HepG2 (cell line): ENCODE data around the gene PRR4. TPM values are rescaled to one million over a fixed set of nuclear protein-coding genes. Genes with fewer than 3 reads are reported as not detected.
A peak's percentile ranks its signal among the peaks of the same experiment; 100 is the strongest.

ENCODE experiments used
- ASH2L ChIP-seq: fragments of 300-600, 200-600 bp; sonication (generic); IDR thresholded peaks from 2 replicates; pipeline ENCODE4 v1.7.0; 2017; ENCODE audit warnings: low read depth, mild to moderate bottlenecking, moderate library complexity, mixed read lengths, low read length; ENCODE audit not compliant: insufficient read length
- EHMT2 ChIP-seq: fragments of 200-600 bp; sonication (generic); IDR thresholded peaks from 2 replicates; pipeline ENCODE4 v1.7.0; 2017; ENCODE audit warnings: antibody characterized with exemption, low read depth, low read length, borderline replicate concordance
- ELF3 ChIP-seq: IDR thresholded peaks from 2 replicates; pipeline ENCODE4 v1.6.1; 2016; ENCODE audit warnings: missing genetic modification reagents, missing compliant biosample characterization
- HDAC6 ChIP-seq: fragments of 200-600 bp; sonication (generic); IDR thresholded peaks from 2 replicates; pipeline ENCODE4 v1.7.0; 2017; ENCODE audit warnings: mild to moderate bottlenecking, antibody characterized with exemption, low read length, low read depth
- HNRNPL ChIP-seq: fragments of 200-400 bp; formaldehyde crosslinking; IDR thresholded peaks from 2 replicates; pipeline ENCODE4 v1.6.1; 2017; ENCODE audit warnings: mild to moderate bottlenecking, low read depth, low read length
- KAT7 ChIP-seq: IDR thresholded peaks from 2 replicates; pipeline ENCODE4 v1.6.1; 2018; ENCODE audit warnings: borderline replicate concordance, missing compliant biosample characterization
- KMT2B ChIP-seq: IDR thresholded peaks from 2 replicates; pipeline ENCODE4 v1.6.1; 2016; ENCODE audit warnings: missing genetic modification reagents, missing compliant biosample characterization
- NFRKB ChIP-seq: fragments of 450-650 bp; IDR thresholded peaks from 2 replicates; pipeline ENCODE4 v1.6.1; 2017
- NR2F1 ChIP-seq, 2 experiments: fragments of 450-650 bp in 1 of 2; formaldehyde crosslinking in 1 of 2; IDR thresholded peaks; 2 replicates each; pipeline versions ENCODE4 v1.5.0 to v1.6.1; 2016 to 2020; ENCODE audit warnings: mild to moderate bottlenecking in 1 of 2, missing compliant biosample characterization in 1 of 2, missing genetic modification reagents in 1 of 2, moderate library complexity in 1 of 2
- PLRG1 ChIP-seq: fragments of 450-650 bp; conservative IDR thresholded peaks from 2 replicates; pipeline ENCODE4 v1.6.1; 2016
- TEAD3 ChIP-seq: optimal IDR thresholded peaks from 2 replicates; pipeline ENCODE3; 2016; ENCODE audit warnings: borderline replicate concordance
- ZBTB38 ChIP-seq: sonication (generic); formaldehyde crosslinking; IDR thresholded peaks from 2 replicates; pipeline ENCODE4 v1.5.1; 2020; ENCODE audit warnings: mild to moderate bottlenecking, missing genetic modification reagents
- ZNF350 ChIP-seq: sonication (generic); formaldehyde crosslinking; IDR thresholded peaks from 2 replicates; pipeline ENCODE4 v1.4.0; 2020; ENCODE audit warnings: mild to moderate bottlenecking, low read depth, missing genetic modification reagents, borderline replicate concordance
- ZNF720 ChIP-seq: sonication (generic); formaldehyde crosslinking; IDR thresholded peaks from 2 replicates; pipeline ENCODE4 v1.4.0; 2020; ENCODE audit warnings: missing genetic modification reagents
- ZNF792 ChIP-seq: IDR thresholded peaks from 2 replicates; pipeline ENCODE4 v1.6.1; 2016
- polyA plus RNA-seq, 8 experiments: library from polyadenylated mRNA; depleted of rRNA in 3 of 8; stranded (reverse) in 7 of 8; unstranded in 1 of 8; fragments of >200 nt; fragmentation: Illumina TruSeq in 4 of 8; extraction: Trizol in 4 of 8; gene quantifications; 2 replicates each; pipeline versions ENCODE4 v1.2.1 to v1.2.3, GENCODE V29; 2011 to 2016; ENCODE audit warnings: low read depth in 4 of 8, missing spikeins in 1 of 8, mixed read lengths in 1 of 8; ENCODE audit not compliant: insufficient read depth in 1 of 8
- total RNA-seq, 5 experiments: library from RNA; depleted of rRNA; stranded (reverse); fragments of >200 nt; fragmentation: Illumina TruSeq; extraction: Trizol; gene quantifications; 2 replicates each; pipeline ENCODE4 v1.2.3, GENCODE V29; 2016; ENCODE audit warnings: low read depth in 1 of 5
- TF ChIP-seq, protein P1 (sequence below): sonication (generic); formaldehyde crosslinking; IDR thresholded peaks from 2 replicates; pipeline ENCODE4 v1.4.0; 2020; ENCODE audit warnings: missing genetic modification reagents
- TF ChIP-seq, protein P2 (sequence below): sonication (generic); formaldehyde crosslinking; IDR thresholded peaks from 2 replicates; pipeline ENCODE4 v1.4.0; 2020; ENCODE audit warnings: mild to moderate bottlenecking, missing genetic modification reagents
- TF ChIP-seq, protein P3 (sequence below): sonication (generic); formaldehyde crosslinking; IDR thresholded peaks from 2 replicates; pipeline ENCODE4 v1.9.0; 2021; ENCODE audit warnings: mild to moderate bottlenecking, missing genetic modification reagents
- TF ChIP-seq, protein P4 (sequence below): sonication (generic); formaldehyde crosslinking; IDR thresholded peaks from 2 replicates; pipeline ENCODE4 v1.4.0; 2020; ENCODE audit warnings: missing genetic modification reagents

PRR4 gene
- total and polyA plus RNA-seq, 2 of the 13 experiments (the other 11 are each of a cell fraction or from before 2014, with no cell fraction given), result 2.3 to 5.4 TPM

DNA sequence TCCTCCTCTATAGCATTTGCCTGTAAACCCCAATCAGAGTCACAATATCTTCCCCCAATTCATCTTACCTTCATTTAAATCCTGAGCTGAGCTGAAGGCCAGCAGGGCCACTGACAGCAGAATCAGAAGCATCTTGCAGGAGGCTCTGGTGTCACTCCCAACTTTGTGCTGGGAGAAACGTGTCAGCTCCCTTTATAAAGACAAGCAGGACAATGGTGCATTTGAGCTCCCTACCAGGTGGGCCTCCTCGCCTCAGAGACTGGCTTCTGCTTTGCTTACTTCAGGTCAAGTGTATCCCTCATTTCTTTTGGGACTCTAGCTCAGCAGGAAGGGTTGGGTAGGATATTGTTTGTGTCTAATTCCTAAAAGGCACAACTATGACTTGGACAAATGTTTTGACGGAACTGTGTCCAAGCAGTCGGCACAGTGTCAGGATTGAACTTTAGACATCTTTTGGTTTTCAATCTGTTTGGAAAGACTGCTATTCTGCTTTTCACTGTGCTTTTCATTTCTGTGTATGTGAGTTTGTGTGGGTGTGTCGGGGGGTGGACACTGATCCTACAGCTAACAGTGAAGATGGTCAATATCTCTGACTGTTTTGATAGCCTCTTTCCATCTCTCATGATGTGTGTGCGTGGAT lies 34.9 kb upstream of the PRR4 start, which contains the start of gene PRH1 (continued):
- TF ChIP-seq ZNF350 (no peak), PLRG1 (no peak), EHMT2 (no peak), ELF3 (CRISPR knock-in tag) (0 out of 2 replicates have a peak, but pooled peaks have one; percentile 24), TEAD3 (CRISPR knock-in tag) (no peak), ASH2L (peak; percentile 27), ZNF720 (CRISPR knock-in tag) (no peak), KAT7 (CRISPR knock-in tag) (no peak), NFRKB (no peak), NR2F1 (CRISPR knock-in tag; IDR thresholded peaks at IDR 0.05) (no peak), HNRNPL (no peak), ZNF792 (CRISPR knock-in tag) (no peak), HDAC6 (no peak), KMT2B (CRISPR knock-in tag) (no peak), ZBTB38 (CRISPR knock-in tag) (no peak)
- TF ChIP-seq, protein P1, sequence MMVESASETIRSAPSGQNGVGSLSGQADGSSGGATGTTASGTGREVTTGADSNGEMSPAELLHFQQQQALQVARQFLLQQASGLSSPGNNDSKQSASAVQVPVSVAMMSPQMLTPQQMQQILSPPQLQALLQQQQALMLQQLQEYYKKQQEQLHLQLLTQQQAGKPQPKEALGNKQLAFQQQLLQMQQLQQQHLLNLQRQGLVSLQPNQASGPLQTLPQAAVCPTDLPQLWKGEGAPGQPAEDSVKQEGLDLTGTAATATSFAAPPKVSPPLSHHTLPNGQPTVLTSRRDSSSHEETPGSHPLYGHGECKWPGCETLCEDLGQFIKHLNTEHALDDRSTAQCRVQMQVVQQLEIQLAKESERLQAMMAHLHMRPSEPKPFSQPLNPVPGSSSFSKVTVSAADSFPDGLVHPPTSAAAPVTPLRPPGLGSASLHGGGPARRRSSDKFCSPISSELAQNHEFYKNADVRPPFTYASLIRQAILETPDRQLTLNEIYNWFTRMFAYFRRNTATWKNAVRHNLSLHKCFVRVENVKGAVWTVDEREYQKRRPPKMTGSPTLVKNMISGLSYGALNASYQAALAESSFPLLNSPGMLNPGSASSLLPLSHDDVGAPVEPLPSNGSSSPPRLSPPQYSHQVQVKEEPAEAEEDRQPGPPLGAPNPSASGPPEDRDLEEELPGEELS (CRISPR knock-in tag), result no peak
- TF ChIP-seq, protein P2, sequence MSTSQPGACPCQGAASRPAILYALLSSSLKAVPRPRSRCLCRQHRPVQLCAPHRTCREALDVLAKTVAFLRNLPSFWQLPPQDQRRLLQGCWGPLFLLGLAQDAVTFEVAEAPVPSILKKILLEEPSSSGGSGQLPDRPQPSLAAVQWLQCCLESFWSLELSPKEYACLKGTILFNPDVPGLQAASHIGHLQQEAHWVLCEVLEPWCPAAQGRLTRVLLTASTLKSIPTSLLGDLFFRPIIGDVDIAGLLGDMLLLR (CRISPR knock-in tag), result no peak
- TF ChIP-seq, protein P3, sequence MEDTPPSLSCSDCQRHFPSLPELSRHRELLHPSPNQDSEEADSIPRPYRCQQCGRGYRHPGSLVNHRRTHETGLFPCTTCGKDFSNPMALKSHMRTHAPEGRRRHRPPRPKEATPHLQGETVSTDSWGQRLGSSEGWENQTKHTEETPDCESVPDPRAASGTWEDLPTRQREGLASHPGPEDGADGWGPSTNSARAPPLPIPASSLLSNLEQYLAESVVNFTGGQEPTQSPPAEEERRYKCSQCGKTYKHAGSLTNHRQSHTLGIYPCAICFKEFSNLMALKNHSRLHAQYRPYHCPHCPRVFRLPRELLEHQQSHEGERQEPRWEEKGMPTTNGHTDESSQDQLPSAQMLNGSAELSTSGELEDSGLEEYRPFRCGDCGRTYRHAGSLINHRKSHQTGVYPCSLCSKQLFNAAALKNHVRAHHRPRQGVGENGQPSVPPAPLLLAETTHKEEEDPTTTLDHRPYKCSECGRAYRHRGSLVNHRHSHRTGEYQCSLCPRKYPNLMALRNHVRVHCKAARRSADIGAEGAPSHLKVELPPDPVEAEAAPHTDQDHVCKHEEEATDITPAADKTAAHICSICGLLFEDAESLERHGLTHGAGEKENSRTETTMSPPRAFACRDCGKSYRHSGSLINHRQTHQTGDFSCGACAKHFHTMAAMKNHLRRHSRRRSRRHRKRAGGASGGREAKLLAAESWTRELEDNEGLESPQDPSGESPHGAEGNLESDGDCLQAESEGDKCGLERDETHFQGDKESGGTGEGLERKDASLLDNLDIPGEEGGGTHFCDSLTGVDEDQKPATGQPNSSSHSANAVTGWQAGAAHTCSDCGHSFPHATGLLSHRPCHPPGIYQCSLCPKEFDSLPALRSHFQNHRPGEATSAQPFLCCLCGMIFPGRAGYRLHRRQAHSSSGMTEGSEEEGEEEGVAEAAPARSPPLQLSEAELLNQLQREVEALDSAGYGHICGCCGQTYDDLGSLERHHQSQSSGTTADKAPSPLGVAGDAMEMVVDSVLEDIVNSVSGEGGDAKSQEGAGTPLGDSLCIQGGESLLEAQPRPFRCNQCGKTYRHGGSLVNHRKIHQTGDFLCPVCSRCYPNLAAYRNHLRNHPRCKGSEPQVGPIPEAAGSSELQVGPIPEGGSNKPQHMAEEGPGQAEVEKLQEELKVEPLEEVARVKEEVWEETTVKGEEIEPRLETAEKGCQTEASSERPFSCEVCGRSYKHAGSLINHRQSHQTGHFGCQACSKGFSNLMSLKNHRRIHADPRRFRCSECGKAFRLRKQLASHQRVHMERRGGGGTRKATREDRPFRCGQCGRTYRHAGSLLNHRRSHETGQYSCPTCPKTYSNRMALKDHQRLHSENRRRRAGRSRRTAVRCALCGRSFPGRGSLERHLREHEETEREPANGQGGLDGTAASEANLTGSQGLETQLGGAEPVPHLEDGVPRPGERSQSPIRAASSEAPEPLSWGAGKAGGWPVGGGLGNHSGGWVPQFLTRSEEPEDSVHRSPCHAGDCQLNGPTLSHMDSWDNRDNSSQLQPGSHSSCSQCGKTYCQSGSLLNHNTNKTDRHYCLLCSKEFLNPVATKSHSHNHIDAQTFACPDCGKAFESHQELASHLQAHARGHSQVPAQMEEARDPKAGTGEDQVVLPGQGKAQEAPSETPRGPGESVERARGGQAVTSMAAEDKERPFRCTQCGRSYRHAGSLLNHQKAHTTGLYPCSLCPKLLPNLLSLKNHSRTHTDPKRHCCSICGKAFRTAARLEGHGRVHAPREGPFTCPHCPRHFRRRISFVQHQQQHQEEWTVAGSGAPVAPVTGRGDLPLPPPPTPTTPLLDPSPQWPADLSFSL (CRISPR knock-in tag), result peak; percentile 62; the same call in 1 of the 2 replicates
- TF ChIP-seq, protein P4, sequence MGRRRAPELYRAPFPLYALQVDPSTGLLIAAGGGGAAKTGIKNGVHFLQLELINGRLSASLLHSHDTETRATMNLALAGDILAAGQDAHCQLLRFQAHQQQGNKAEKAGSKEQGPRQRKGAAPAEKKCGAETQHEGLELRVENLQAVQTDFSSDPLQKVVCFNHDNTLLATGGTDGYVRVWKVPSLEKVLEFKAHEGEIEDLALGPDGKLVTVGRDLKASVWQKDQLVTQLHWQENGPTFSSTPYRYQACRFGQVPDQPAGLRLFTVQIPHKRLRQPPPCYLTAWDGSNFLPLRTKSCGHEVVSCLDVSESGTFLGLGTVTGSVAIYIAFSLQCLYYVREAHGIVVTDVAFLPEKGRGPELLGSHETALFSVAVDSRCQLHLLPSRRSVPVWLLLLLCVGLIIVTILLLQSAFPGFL (CRISPR knock-in tag), result no peak
